Non-pigmented ciliary epithelial cell (primary cell): Measurements from ENCODE around the gene KCNH2.
"Not testable (repeated sequence)": the region's sequence is repeated elsewhere in the genome, so short reads cannot be mapped to it uniquely, and the experiment has no call there.

ENCODE experiments used
- DNase-seq: peaks from one replicate; pipeline ENCODE4 v3.0.0-alpha.2; 2010; ENCODE audit warnings: low read depth

The KCNH2 gene

DNA sequence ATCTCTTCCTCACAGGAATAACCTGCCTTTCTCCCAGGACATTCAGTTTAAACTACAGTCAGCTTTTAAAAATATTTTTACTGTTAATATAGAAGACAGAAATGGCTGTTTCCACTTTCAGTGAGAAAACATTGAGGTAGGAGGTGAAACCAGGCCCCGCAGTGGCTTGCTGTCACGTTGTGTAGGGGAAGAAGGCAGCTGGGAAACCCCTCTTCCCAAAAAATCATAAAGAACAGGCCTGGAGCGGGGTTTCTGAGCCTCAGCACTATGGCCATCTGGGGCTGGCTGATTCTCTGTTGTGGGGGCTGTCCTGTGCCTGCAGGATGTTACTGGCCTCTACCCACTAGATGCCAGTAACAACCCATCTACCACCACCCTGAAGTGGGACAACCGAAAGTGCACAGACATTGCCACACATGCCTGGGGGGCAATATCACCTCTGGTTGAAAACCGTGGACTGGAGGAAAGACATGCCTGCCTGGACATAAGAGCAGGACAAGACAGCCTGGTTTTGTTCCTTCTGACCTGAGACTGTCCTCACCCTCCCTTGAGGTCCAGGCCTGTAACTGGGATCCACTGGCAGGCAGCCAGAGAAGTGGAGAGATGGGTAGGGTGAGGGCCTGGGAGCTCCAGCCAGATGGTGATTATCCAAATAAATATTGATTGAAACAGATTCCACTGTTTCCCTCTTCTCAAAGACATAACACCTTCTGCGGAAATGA lies 43.9 kb downstream of the KCNH2 start:
- DNase-seq = no peak

DNA sequence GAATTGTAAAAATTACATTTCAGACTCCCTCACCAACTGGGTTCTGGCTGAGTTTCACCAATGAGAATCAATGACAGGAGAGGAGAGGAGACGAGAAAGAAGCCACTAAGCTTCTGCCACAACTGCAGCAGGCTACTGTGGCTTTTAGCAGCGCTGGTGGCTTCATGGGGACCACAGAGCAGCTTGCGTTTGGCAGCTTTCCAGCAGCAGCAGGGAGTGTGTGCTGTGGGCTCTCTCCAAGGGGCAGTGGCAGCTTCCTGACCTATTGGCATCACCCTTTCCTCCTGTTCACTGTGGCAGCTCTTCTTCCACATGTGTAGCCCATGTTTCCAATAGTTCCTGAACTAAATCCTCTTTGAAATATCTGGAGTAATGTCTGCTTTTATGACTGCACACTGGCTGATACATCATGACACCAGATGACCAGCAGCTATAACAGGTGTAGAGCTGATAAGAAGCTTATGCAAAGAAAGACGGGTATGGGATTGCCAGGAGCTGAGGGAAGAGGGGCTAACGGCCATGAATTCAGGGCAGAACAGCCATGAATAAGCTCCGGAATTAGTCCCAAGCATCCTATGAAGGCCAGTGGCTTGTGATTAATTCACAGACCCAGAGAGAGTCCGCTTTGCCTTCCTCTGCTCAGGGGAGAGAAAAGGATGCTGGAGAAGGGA lies 46.8 kb downstream of the KCNH2 start:
- DNase-seq = no peak

DNA sequence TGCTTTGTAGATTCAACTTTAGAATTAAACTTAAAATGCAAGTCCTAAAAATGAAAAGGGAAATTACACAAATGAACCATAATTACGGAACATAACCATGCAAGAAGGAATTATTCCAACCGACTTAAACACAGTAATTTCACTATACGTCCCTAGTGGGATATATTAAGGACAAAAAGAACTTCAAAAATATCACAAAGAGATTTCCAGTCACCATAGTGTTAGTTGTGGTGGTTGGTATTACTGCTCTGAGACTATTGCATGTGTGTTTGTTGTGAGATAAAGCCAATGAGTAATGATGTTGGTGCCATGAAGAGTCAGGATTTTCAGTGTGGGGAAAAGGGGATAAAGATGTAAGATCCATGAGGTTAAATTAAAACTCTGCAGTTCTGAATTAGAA lies 49.6 kb downstream of the KCNH2 start:
- DNase-seq = no peak

DNA sequence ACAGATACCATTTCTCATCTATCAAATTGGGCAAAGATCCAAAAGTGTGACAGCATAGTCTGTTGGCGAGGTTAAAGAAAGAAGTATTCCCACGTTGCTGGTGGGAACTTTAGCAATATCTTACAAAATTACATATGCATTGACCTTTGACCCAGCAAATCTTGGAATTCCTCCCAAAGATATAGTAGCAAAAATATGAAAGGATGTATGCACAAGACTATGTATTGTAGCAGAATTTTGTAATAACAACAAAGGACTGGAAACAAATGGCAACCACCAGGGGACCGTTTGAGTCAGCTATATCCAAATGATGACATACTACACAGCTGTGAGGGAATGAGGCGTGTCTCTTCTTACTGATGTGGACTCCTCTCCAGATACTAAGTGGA lies 50.2 kb downstream of the KCNH2 start:
- DNase-seq = no peak

GRCh38 chr7:150927157-150927955 lies 50.8 kb downstream of the KCNH2 start:
- DNase-seq = no peak

GRCh38 chr7:150926066-150926465 lies 52.1 kb downstream of the KCNH2 start:
- no peak for DNase-seq

DNA sequence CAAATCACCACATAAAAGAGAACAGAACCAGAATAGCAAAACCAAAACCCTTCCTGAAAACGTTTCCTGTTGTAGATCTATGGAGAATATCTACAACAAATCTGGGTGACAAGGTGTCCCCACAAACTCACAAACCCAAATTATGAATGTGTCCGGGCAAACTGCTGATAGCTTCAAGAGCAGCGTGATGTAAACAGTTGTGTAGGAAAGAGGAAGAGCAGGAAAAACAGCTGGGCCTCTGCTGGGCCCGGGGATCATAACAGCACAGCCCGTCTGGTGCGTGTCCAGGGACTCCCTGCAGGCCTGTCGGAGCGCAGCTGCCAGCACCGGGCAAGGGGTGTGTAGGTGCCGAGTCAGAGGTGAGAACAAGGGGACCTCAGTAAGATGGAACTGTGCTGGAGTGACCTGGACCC lies 53.7 kb downstream of the KCNH2 start:
- no peak for DNase-seq

DNA sequence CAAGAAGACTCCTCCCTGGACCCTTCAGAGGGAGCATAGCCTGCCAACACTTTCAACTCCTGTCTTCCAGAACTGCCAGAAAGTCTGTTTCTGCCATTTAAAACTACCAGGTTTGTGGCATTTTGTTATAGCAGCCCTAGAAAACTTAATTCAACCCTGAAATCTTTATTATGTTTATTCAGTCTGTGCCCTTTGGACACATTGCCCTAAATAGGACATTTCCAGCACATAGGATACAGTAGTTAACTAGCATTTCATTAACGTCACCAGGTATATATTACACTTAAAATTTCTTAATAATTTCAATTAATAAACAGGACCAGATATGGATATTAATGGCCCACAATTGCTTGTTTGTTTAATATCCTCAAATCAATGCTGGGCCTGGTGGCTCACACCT lies 54.3 kb downstream of the KCNH2 start:
- no peak for DNase-seq

DNA sequence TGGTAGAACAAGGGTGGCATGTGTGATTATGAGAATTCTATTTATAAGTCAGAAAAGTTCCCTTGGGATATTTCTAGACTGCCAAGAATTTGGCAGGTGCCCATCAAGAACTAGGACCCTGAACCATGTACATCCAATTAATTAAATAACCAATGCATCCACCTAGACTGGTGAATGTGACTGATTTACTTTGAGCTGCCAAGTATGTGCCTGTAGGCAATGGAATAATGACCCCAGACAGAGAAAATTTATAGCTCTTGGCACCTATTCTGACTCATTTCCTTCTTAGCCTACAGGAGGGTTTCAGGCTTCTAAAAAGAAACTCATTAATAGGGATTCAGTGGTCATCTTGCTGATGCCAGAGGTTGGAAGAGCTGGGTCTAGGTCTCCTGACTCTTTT lies 54.9 kb downstream of the KCNH2 start:
- DNase-seq = no peak

DNA sequence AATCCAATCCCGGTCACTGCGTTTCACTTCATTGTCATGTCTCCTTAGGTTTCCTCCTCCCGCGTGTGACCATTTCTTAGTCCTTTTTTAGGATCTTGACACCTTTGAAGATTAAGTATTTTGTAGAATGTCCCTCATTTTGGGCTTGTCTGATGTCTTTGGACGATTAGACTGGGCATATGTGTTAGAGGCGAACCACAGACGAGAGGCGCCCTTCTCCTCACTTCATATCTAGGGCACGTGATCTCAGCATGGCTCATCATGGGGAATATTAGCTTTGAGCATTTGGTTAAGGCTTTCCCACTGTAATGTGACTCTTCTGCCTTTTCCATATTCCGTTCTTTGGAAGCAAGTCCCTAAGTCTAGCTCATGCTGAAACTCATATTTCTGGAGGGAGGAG lies 59.0 kb downstream of the KCNH2 start:
- no peak for DNase-seq

DNA sequence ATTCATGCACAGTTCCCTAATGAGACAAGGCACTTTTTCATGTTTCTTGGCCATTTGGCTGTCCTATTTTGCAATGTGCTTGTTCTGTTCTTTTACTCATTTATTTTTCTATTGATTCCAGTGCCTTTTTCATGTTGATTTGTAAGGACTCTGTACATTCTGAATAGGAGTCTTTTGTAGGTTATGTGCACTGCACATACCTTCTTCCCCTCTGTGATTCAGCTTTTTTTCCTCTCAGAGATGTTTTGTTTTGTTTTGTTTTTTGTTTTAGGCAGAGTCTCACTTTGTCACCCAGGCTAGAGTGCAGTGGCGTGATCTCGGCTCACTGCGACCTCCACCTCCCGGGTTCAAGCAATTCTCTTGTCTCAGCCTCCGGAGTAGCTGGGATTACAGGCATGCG lies 59.7 kb downstream of the KCNH2 start:
- no peak for DNase-seq

- DNase-seq = no peak
Observed at GRCh38 chr7:150917969-150918368, 60.2 kb downstream of the KCNH2 start.

- no peak for DNase-seq
Observed at GRCh38 chr7:150916670-150917069, 61.5 kb downstream of the KCNH2 start.

DNA sequence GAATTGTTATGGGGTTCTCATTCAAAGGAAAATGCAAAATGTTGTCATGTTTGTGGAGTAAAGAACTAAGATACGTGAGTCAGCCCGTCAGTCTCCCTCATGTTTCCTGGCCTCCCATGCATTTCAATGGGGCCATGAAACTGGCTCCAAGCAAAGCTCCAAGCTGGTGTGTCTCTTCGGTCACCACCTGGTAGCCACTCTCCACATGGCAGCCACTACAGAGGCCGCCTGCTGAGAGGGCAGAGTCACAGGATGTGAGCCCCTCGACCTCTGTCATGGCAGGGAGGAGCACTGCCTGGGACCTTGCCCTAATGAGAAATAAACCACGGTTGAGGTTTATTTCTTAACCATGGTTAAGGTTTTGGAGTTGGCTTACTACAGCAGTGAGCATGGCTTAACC lies 63.2 kb downstream of the KCNH2 start:
- DNase-seq = no peak

GRCh38 chr7:150914196-150914595 lies 63.9 kb downstream of the KCNH2 start:
- no peak for DNase-seq

- DNase-seq = no peak
Observed at GRCh38 chr7:150912427-150912826, 65.7 kb downstream of the KCNH2 start.

DNA sequence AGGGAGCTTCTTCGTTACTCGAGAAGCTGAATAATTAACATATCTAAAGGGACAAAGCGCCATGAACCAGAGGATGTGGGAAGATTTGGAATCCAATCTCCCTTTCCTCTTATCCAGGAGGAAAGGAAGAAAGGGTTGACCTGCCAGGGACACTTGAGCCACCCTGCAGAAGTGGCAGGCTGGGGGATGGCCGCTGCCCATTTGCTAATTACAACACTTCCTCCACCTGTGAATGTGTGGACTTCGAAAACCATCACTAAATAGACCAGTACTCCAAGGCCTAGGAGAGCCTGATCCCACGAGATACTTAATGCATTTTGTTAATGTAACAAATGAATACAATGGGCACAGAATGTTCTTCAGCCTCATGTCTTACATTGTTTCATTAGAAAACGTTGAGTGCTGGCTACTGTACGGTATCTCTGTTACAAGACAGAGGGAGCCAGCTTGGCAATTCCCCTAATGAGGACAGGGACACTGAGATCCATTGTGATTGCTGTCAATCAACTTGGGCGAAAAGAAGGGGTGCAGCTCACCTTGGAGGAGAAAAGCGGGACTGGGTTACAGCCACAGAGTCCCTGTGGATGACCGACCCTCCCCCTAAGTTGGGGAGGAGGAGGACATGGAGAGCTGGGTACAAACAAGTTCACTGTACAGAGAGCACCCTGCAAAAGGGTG lies 66.4 kb downstream of the KCNH2 start:
- no peak for DNase-seq

DNA sequence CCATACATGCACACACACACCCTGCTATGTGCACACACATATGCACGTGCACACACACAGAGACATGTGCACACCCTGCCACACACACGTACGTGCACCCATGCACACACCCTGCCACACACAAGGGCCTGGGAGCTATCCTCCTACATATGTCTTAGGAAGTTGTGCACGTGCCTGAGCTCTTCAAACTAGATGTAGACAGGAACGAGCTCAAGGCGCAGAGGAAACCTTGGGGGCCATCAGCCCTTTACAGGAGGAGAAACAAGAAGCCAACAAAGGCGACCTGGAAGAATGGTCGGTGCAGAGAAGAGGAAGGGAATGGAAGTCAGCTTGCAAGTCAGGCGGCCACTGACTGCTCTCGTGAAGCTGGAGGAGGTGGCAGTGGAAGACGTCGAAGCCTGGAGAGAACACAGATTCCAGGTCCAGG lies 67.1 kb downstream of the KCNH2 start:
- DNase-seq = no peak

- not testable (repeated sequence) for DNase-seq
Observed at GRCh38 chr7:150910305-150910995, 67.7 kb downstream of the KCNH2 start.

GRCh38 chr7:150909200-150909995 lies 68.7 kb downstream of the KCNH2 start:
- no peak for DNase-seq

- no peak for DNase-seq
Observed at GRCh38 chr7:150908173-150908572, 69.9 kb downstream of the KCNH2 start.
